ENCODE measurements around the gene KANK4. TPM values are rescaled to one million over a fixed set of nuclear protein-coding genes. Genes with fewer than 3 reads are reported as not detected.
A peak's percentile ranks its signal among the peaks of the same experiment; 100 is the strongest.

The KANK4 gene
- total RNA-seq, 1 donor from 2014 or later = not detected

- H3K4me1 Mint-ChIP-seq = peaks cover 15% of the 10 kb centered on the region
- ATAC-seq (ENCODE audit: low read depth) = no peak
- ChIA-PET CTCF (no interaction called here), POLR2A (no interaction called here)
- no peak for DNase-seq
- H3K36me3 Mint-ChIP-seq (ENCODE audit: low read depth) = no peaks in the 10 kb centered on the region
- TF ChIP-seq CTCF (IDR thresholded peaks at IDR 0.05) = no peak
- intact Hi-C loops (cut with micrococcal nuclease) = no loop called here
- H3K27ac Mint-ChIP-seq = no peak overlapping the region
- no peak overlapping the region for H3K4me3 Mint-ChIP-seq
- H3K27me3 Mint-ChIP-seq = no peaks in the 10 kb centered on the region
- H3K9me3 Mint-ChIP-seq = peaks cover 4% of the 10 kb centered on the region
Observed at GRCh38 chr1:62273953-62274352, 45.3 kb downstream of the KANK4 start.

GRCh38 chr1:62271948-62272728, 47.1 kb downstream of the KANK4 start:
- Mint-ChIP-seq H3K9me3 (peaks cover 3% of the 10 kb centered on the region), H3K4me1 (peaks cover 15% of the 10 kb centered on the region), H3K27me3 (no peaks in the 10 kb centered on the region), H3K36me3 (ENCODE audit: low read depth) (no peaks in the 10 kb centered on the region), H3K27ac (peak overlapping the region; percentile 19), H3K4me3 (peak overlapping the region; percentile 12)
- DNase-seq = no peak
- POLR2A ChIA-PET = no interaction called here
- TF ChIP-seq CTCF (IDR thresholded peaks at IDR 0.05) = no peak
- CTCF ChIA-PET = no interaction called here
- ATAC-seq (ENCODE audit: low read depth) = peak; percentile 67
- intact Hi-C loops (cut with micrococcal nuclease) = no loop called here

GRCh38 chr1:62271134-62271533, 48.1 kb downstream of the KANK4 start:
- ChIA-PET POLR2A (no interaction called here), CTCF (no interaction called here)
- no peak for TF ChIP-seq CTCF (IDR thresholded peaks at IDR 0.05)
- peaks cover 15% of the 10 kb centered on the region for H3K4me1 Mint-ChIP-seq
- H3K9me3 Mint-ChIP-seq = no peaks in the 10 kb centered on the region
- no peak overlapping the region for H3K27ac Mint-ChIP-seq
- no peaks in the 10 kb centered on the region for H3K36me3 Mint-ChIP-seq (ENCODE audit: low read depth)
- H3K4me3 Mint-ChIP-seq = no peak overlapping the region
- intact Hi-C loops (cut with micrococcal nuclease) = no loop called here
- H3K27me3 Mint-ChIP-seq = no peaks in the 10 kb centered on the region
- DNase-seq (no peak), ATAC-seq (ENCODE audit: low read depth) (no peak)

GRCh38 chr1:62269851-62270495, 49.3 kb downstream of the KANK4 start:
- CTCF ChIA-PET = no interaction called here
- intact Hi-C loops (cut with micrococcal nuclease) = no loop called here
- Mint-ChIP-seq H3K9me3 (no peaks in the 10 kb centered on the region), H3K27ac (no peak overlapping the region), H3K27me3 (no peaks in the 10 kb centered on the region), H3K4me3 (no peak overlapping the region), H3K4me1 (peaks cover 15% of the 10 kb centered on the region), H3K36me3 (ENCODE audit: low read depth) (no peaks in the 10 kb centered on the region)
- POLR2A ChIA-PET = no interaction called here
- DNase-seq = no peak
- ATAC-seq (ENCODE audit: low read depth) = no peak
- no peak for TF ChIP-seq CTCF (IDR thresholded peaks at IDR 0.05)

GRCh38 chr1:62269439-62269838, 49.8 kb downstream of the KANK4 start:
- H3K27ac Mint-ChIP-seq = no peak overlapping the region
- no peak overlapping the region for H3K4me3 Mint-ChIP-seq
- intact Hi-C loops (cut with micrococcal nuclease) = no loop called here
- no peaks in the 10 kb centered on the region for H3K36me3 Mint-ChIP-seq (ENCODE audit: low read depth)
- no peak for TF ChIP-seq CTCF (IDR thresholded peaks at IDR 0.05)
- ChIA-PET POLR2A (no interaction called here), CTCF (no interaction called here)
- H3K4me1 Mint-ChIP-seq = peaks cover 15% of the 10 kb centered on the region
- no peak for ATAC-seq (ENCODE audit: low read depth)
- no peaks in the 10 kb centered on the region for H3K9me3 Mint-ChIP-seq
- no peak for DNase-seq
- H3K27me3 Mint-ChIP-seq = no peaks in the 10 kb centered on the region
